ENCODE results near the gene IREB2. TPM values are rescaled to one million over a fixed set of nuclear protein-coding genes. Genes with fewer than 3 reads are reported as not detected.
A peak's percentile ranks its signal among the peaks of the same experiment; 100 is the strongest.

Gene IREB2
- total RNA-seq, 1 experiment from 2014 or later = 89.5 TPM

- no peak for TF ChIP-seq ARID4B (CRISPR knock-in tag; IDR thresholded peaks at IDR 0.05; ENCODE audit: borderline replicate concordance)
- no peak for TF ChIP-seq ZNF416 (CRISPR knock-in tag; IDR thresholded peaks at IDR 0.05)
Observed at GRCh38 chr15:78457101-78457500, 19.1 kb downstream of the IREB2 start (continued).

GRCh38 chr15:78460737-78461136 lies 22.7 kb downstream of the IREB2 start:
- Mint-ChIP-seq H3K4me1 (peaks cover 41% of the 10 kb centered on the region), H3K27me3 (ENCODE audit: low read depth) (no peaks in the 10 kb centered on the region), H3K27ac (peak overlapping the region; percentile 89), H3K9me3 (no peaks in the 10 kb centered on the region), H3K4me3 (peak overlapping the region; percentile 26; the same call in 1 of the 2 replicates), H3K36me3 (peaks cover 25% of the 10 kb centered on the region)
- no peak for TF ChIP-seq ARID4B (CRISPR knock-in tag; IDR thresholded peaks at IDR 0.05; ENCODE audit: borderline replicate concordance)
- TF ChIP-seq SMAD4 (CRISPR knock-in tag; IDR thresholded peaks at IDR 0.05) = no peak
- TF ChIP-seq CTCF (IDR thresholded peaks at IDR 0.05) = no peak
- no peak for TF ChIP-seq JAZF1 (CRISPR knock-in tag; IDR thresholded peaks at IDR 0.05)
- CTCF ChIA-PET = interaction anchor here (0.8 to 1.5 kb wide), 3 partner anchors 47 to 144 kb away, joined by 3 read pairs; partner anchors contain the start of genes HYKK and PSMA4
- POLR2A ChIA-PET = no interaction called here
- ATAC-seq = no peak
- no peak for DNase-seq (ENCODE audit: low spot score)

GRCh38 chr15:78461171-78461888 lies 23.3 kb downstream of the IREB2 start:
- peak overlapping the region; percentile 26 for H3K4me3 Mint-ChIP-seq
- no peaks in the 10 kb centered on the region for H3K9me3 Mint-ChIP-seq
- TF ChIP-seq GRHL2 (CRISPR knock-in tag; IDR thresholded peaks at IDR 0.05; ENCODE audit: insufficient replicate concordance, severe bottlenecking) (no peak), TEAD1 (CRISPR knock-in tag; IDR thresholded peaks at IDR 0.05) (no peak), CDX4 (CRISPR knock-in tag; IDR thresholded peaks at IDR 0.05; ENCODE audit: borderline replicate concordance) (no peak), MLX (CRISPR knock-in tag; IDR thresholded peaks at IDR 0.05) (no peak), FOXJ3 (CRISPR knock-in tag; IDR thresholded peaks at IDR 0.05; ENCODE audit: borderline replicate concordance) (no peak), ETV6 (CRISPR knock-in tag; IDR thresholded peaks at IDR 0.05) (no peak), E2F4 (CRISPR knock-in tag; IDR thresholded peaks at IDR 0.05; ENCODE audit: borderline replicate concordance, low read depth) (no peak), E2F1 (CRISPR knock-in tag; IDR thresholded peaks at IDR 0.05) (no peak), ZNF263 (CRISPR knock-in tag; IDR thresholded peaks at IDR 0.05; ENCODE audit: low read depth) (no peak)

More at GRCh38 chr15:78461171-78461888, 23.3 kb downstream of the IREB2 start:
- H3K27ac Mint-ChIP-seq = peak overlapping the region; percentile 89
- H3K4me1 Mint-ChIP-seq = peaks cover 44% of the 10 kb centered on the region
- H3K27me3 Mint-ChIP-seq (ENCODE audit: low read depth) = no peaks in the 10 kb centered on the region
- CTCF ChIA-PET = interaction anchor here (0.8 to 1.5 kb wide), 2 partner anchors 46 to 79 kb away, joined by 3 read pairs; partner anchors contain the start of genes HYKK and PSMA4
- H3K36me3 Mint-ChIP-seq = peaks cover 29% of the 10 kb centered on the region
- peak; percentile 76 for ATAC-seq
- POLR2A ChIA-PET = no interaction called here
- DNase-seq (ENCODE audit: low spot score) = no peak

Measured in WTC11 (cell line).